Measurements from ENCODE around the gene PTBP2. TPM values are rescaled to one million over a fixed set of nuclear protein-coding genes. Genes with fewer than 3 reads are reported as not detected.

PTBP2 gene
- total RNA-seq, 1 donor from 2014 or later = 17.1 TPM

- H3K4me1 Mint-ChIP-seq (ENCODE audit: low read depth) = no peaks in the 10 kb centered on the region
- H3K27me3 Mint-ChIP-seq (ENCODE audit: low read depth) = no peaks in the 10 kb centered on the region
- H3K27ac Mint-ChIP-seq = no peak overlapping the region
- no peak for DNase-seq (ENCODE audit: low spot score)
- intact Hi-C loops (cut with micrococcal nuclease) = no loop called here
- H3K4me3 Mint-ChIP-seq (ENCODE audit: low read depth) = no peak overlapping the region
- no peaks in the 10 kb centered on the region for H3K36me3 Mint-ChIP-seq (ENCODE audit: low read depth)
- H3K9me3 Mint-ChIP-seq = no peaks in the 10 kb centered on the region
Measured at GRCh38 chr1:96840396-96840795, 118.8 kb downstream of the PTBP2 start.

DNA sequence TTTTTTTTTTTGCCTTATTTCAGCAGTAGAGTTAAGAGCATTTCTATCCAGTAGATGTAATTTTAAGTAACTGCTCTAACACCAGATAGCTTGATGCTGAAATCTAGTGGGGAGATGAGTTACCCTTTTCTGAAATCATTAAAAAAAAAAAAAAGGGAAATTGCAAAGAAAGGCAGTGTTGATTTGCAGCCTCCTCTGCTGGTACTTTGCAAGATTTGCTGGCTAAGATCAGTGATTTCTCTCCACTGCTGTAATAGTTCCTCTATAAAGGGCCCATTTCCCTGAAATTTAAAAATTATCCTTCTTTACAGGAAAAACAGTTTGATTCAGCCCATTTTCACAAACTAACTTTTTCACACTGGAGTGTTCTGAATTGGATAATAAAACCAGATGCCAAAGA, 120.6 kb downstream of the PTBP2 start:
- Mint-ChIP-seq H3K4me3 (ENCODE audit: low read depth) (no peak overlapping the region), H3K9me3 (no peaks in the 10 kb centered on the region), H3K4me1 (ENCODE audit: low read depth) (no peaks in the 10 kb centered on the region), H3K27ac (no peak overlapping the region), H3K36me3 (ENCODE audit: low read depth) (no peaks in the 10 kb centered on the region), H3K27me3 (ENCODE audit: low read depth) (no peaks in the 10 kb centered on the region)
- no peak for DNase-seq (ENCODE audit: low spot score)
- intact Hi-C loops (cut with micrococcal nuclease) = no loop called here

DNA sequence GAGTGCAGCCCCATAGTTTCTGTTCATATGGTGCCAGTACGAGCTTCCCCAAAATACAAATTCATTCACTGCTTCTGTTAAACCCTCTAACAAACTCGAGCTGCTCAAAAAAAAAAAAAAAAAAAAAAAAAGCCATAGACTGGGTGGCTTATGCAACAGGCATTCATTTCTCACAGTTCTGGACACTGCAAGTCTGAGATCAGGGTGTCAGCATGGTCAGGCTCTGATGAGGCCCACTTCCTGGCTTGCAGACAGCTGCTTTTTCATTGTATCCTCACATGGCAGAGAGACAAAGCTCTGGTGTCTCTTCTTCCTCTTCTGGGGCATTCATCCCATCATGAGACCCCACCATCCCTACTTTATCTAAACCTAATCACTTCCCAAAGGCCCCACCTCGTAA, 121.6 kb downstream of the PTBP2 start:
- no peak overlapping the region for H3K27ac Mint-ChIP-seq

DNA sequence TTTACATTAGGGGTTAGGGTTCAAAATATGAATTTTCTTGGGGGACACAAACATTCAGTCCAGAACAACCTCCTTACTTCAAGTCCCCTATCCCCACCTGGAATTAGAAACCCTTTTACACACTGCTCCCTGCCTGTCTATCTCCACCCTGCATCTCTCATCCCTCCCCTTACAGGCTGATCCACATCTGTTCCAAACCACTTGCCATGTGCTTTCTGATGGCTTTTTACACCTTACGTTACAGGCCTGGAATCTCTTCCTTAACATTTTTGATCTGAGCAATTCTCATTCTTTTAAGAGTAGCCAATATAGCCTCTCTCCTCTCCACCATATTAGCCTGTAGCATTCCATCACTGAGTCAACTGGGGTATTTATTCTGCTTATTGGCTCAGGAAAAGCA, 122.0 kb downstream of the PTBP2 start:
- intact Hi-C loops (cut with micrococcal nuclease) = no loop called here
- Mint-ChIP-seq H3K36me3 (ENCODE audit: low read depth) (no peaks in the 10 kb centered on the region), H3K4me3 (ENCODE audit: low read depth) (no peak overlapping the region), H3K4me1 (ENCODE audit: low read depth) (no peaks in the 10 kb centered on the region), H3K27me3 (ENCODE audit: low read depth) (no peaks in the 10 kb centered on the region), H3K9me3 (no peaks in the 10 kb centered on the region), H3K27ac (no peak overlapping the region)
- DNase-seq (ENCODE audit: low spot score) = no peak

More for the DNA sequence above, 121.6 kb downstream of the PTBP2 start:
- intact Hi-C loops (cut with micrococcal nuclease) = no loop called here
- Mint-ChIP-seq H3K4me3 (ENCODE audit: low read depth) (no peak overlapping the region), H3K27me3 (ENCODE audit: low read depth) (no peaks in the 10 kb centered on the region), H3K9me3 (no peaks in the 10 kb centered on the region), H3K4me1 (ENCODE audit: low read depth) (no peaks in the 10 kb centered on the region), H3K36me3 (ENCODE audit: low read depth) (no peaks in the 10 kb centered on the region)
- DNase-seq (ENCODE audit: low spot score) = no peak

DNA sequence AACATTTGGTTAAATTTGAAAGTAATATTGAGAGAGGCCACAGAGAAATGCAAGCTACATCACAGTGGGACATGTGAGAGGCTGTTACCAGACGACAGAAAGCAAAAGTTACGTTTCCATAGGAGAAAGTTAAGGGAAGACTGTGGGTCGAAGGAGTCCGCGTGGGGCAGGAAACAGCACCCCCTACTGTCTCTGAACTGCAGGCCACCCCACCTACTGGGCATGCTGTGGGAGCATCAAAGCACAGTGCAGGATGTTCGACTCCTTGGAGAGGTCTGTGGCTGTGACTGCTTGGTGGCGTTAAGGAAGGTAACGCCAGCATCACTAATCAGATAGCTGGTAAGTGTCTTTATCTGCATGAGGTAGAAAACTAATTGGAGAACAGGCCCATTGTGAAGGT, 123.9 kb downstream of the PTBP2 start:
- no peaks in the 10 kb centered on the region for H3K9me3 Mint-ChIP-seq
- no peak overlapping the region for H3K27ac Mint-ChIP-seq
- DNase-seq (ENCODE audit: low spot score) = peak; percentile 22
- no peaks in the 10 kb centered on the region for H3K4me1 Mint-ChIP-seq (ENCODE audit: low read depth)
- no peaks in the 10 kb centered on the region for H3K27me3 Mint-ChIP-seq (ENCODE audit: low read depth)
- H3K4me3 Mint-ChIP-seq (ENCODE audit: low read depth) = no peak overlapping the region
- intact Hi-C loops (cut with micrococcal nuclease) = loop anchor here (2.0 kb wide), 1 partner anchor 609 kb away; no protein-coding TSS in a partner anchor
- no peaks in the 10 kb centered on the region for H3K36me3 Mint-ChIP-seq (ENCODE audit: low read depth)

GRCh38 chr1:96861836-96862235, 140.3 kb downstream of the PTBP2 start:
- no peak overlapping the region for H3K27ac Mint-ChIP-seq
- DNase-seq (ENCODE audit: low spot score) = no peak
- peaks cover 2% of the 10 kb centered on the region for H3K27me3 Mint-ChIP-seq (ENCODE audit: low read depth)
- no peaks in the 10 kb centered on the region for H3K9me3 Mint-ChIP-seq
- H3K4me1 Mint-ChIP-seq (ENCODE audit: low read depth) = no peaks in the 10 kb centered on the region
- H3K4me3 Mint-ChIP-seq (ENCODE audit: low read depth) = no peak overlapping the region
- H3K36me3 Mint-ChIP-seq (ENCODE audit: low read depth) = no peaks in the 10 kb centered on the region
- intact Hi-C loops (cut with micrococcal nuclease) = no loop called here

DNA sequence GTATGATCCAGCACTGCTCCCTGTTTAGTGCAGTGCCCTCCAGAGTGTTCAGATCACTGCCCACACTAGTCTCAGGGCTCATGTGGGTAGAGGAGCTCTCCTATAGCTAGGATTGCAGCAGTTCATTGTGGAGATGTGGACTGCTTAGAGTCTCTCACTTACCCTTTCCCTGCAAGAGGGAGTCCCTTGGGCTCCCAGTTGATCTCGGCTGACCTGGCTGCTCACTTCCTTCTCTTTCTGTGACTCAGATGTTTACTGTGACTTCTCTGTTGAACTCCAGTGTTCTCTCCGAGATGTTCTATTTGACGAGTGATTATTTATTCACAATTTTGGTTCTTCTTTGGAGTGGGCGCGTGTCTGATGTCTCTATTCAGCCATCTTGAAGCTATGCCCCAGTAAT, 141.9 kb downstream of the PTBP2 start:
- intact Hi-C loops (cut with micrococcal nuclease) = no loop called here
- H3K4me3 Mint-ChIP-seq (ENCODE audit: low read depth) = no peak overlapping the region
- H3K4me1 Mint-ChIP-seq (ENCODE audit: low read depth) = no peaks in the 10 kb centered on the region
- H3K27me3 Mint-ChIP-seq (ENCODE audit: low read depth) = peaks cover 2% of the 10 kb centered on the region
- no peaks in the 10 kb centered on the region for H3K9me3 Mint-ChIP-seq
- no peak overlapping the region for H3K27ac Mint-ChIP-seq
- H3K36me3 Mint-ChIP-seq (ENCODE audit: low read depth) = no peaks in the 10 kb centered on the region
- DNase-seq (ENCODE audit: low spot score) = no peak
